ENCODE data around the gene MATN4.

DNA sequence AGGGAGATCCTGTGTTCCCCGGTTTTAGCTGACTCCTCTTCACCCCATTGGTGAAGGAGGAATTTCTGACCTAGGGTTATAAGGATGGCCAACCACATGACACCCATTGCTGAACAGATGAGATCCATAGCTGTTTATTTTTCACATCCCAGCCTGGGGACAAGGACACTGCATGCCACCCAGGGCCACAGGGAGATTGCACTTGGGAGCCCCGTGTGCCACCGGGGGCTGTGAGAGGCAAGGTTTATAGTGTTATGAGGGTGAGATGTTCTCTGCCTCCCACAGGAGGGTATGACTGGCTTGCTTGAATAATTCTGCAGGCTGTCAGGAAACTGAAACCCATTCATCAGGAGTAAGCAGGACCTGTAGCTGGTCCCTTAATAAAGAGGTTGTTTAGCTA lies 39.0 kb downstream of the MATN4 start:
- TF ChIP-seq, protein P1, sequence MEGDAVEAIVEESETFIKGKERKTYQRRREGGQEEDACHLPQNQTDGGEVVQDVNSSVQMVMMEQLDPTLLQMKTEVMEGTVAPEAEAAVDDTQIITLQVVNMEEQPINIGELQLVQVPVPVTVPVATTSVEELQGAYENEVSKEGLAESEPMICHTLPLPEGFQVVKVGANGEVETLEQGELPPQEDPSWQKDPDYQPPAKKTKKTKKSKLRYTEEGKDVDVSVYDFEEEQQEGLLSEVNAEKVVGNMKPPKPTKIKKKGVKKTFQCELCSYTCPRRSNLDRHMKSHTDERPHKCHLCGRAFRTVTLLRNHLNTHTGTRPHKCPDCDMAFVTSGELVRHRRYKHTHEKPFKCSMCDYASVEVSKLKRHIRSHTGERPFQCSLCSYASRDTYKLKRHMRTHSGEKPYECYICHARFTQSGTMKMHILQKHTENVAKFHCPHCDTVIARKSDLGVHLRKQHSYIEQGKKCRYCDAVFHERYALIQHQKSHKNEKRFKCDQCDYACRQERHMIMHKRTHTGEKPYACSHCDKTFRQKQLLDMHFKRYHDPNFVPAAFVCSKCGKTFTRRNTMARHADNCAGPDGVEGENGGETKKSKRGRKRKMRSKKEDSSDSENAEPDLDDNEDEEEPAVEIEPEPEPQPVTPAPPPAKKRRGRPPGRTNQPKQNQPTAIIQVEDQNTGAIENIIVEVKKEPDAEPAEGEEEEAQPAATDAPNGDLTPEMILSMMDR (IDR thresholded peaks at IDR 0.05 in 4 of 5, conservative IDR thresholded peaks at IDR 0.05 in 1 of 5): no peak
- no peak for TF ChIP-seq POLR2A (IDR thresholded peaks at IDR 0.05)
